Liver (tissue), 9 donors: Measurements from ENCODE around the gene DHX57. TPM values are rescaled to one million over a fixed set of nuclear protein-coding genes. Genes with fewer than 3 reads are reported as not detected.

Experiments used
- DNase-seq: peaks from one replicate; pipeline ENCODE4 v3.0.0-alpha.2; 2017; ENCODE audit warnings: low spot score
- H3K27ac ChIP-seq, 2 donors: one replicate each; pipeline ENCODE4 v1.7.0; 2013; ENCODE audit warnings: inconsistent platforms in 2 of 2, low read length in 2 of 2, control low read depth in 1 of 2, low read depth in 1 of 2, mild to moderate bottlenecking in 1 of 2
- H3K27me3 ChIP-seq, 4 donors: one replicate each; pipeline versions ENCODE4 v1.6.1 to v1.7.0; 2013; ENCODE audit warnings: low read length in 3 of 4, inconsistent platforms in 1 of 4, mild to moderate bottlenecking in 1 of 4, moderate library complexity in 1 of 4; ENCODE audit not compliant: control insufficient read depth in 4 of 4, insufficient read depth in 4 of 4
- H3K36me3 ChIP-seq, 4 donors: one replicate each; pipeline versions ENCODE4 v1.6.1 to v1.7.0; 2013; ENCODE audit warnings: low read length in 3 of 4, mild to moderate bottlenecking in 3 of 4, low read depth in 1 of 4, moderate library complexity in 1 of 4; ENCODE audit not compliant: control insufficient read depth in 4 of 4, insufficient read depth in 3 of 4
- H3K4me1 ChIP-seq, 4 donors: one replicate each; pipeline versions ENCODE4 v1.6.1 to v1.7.0; 2013; ENCODE audit warnings: low read length in 3 of 4, mild to moderate bottlenecking in 3 of 4, moderate library complexity in 1 of 4; ENCODE audit not compliant: control insufficient read depth in 4 of 4, insufficient read depth in 4 of 4
- H3K4me3 ChIP-seq, 3 donors: one replicate each; pipeline versions ENCODE4 v1.6.1 to v1.7.0; 2013; ENCODE audit warnings: low read length in 3 of 3, control low read depth in 1 of 3, low read depth in 1 of 3, mild to moderate bottlenecking in 1 of 3
- H3K9ac ChIP-seq, 2 donors: one replicate each; pipeline ENCODE4 v1.7.0; 2013; ENCODE audit warnings: low read length in 2 of 2, mild to moderate bottlenecking in 2 of 2, moderate library complexity in 2 of 2, control low read depth in 1 of 2, low read depth in 1 of 2
- H3K9me3 ChIP-seq, 4 donors: one replicate each; pipeline versions ENCODE4 v1.6.1 to v1.7.0; 2013; ENCODE audit warnings: low read length in 3 of 4; ENCODE audit not compliant: control insufficient read depth in 4 of 4
- ATF3 ChIP-seq: IDR thresholded peaks from 2 replicates; pipeline ENCODE4 v1.6.1; 2016; ENCODE audit warnings: antibody characterized with exemption
- CTCF ChIP-seq: fragments of 150-350 bp; IDR thresholded peaks from 2 replicates; pipeline ENCODE4 v1.5.1; 2017; ENCODE audit warnings: improper control_type of control experiment, low read depth, low read length; ENCODE audit not compliant: missing input control
- EGR1 ChIP-seq, 2 donors: IDR thresholded peaks; 2 replicates each; pipeline ENCODE4 v1.6.1; 2016 to 2018; ENCODE audit warnings: antibody characterized with exemption in 2 of 2, low read depth in 2 of 2
- FOXA1 ChIP-seq: IDR thresholded peaks from 2 replicates; pipeline ENCODE4 v1.6.1; 2016; ENCODE audit warnings: antibody characterized with exemption
- FOXA2 ChIP-seq: IDR thresholded peaks from 2 replicates; pipeline ENCODE4 v1.6.1; 2016; ENCODE audit warnings: antibody characterized with exemption
- GABPA ChIP-seq, 2 donors: IDR thresholded peaks in 1 of 2; conservative IDR thresholded peaks in 1 of 2; 2 replicates each; pipeline ENCODE4 v1.6.1; 2016; ENCODE audit warnings: antibody characterized with exemption in 2 of 2, mild to moderate bottlenecking in 1 of 2, moderate library complexity in 1 of 2
- HNF4A ChIP-seq, 2 donors: conservative IDR thresholded peaks; 2 replicates each; pipeline ENCODE4 v1.6.1; 2016; ENCODE audit warnings: antibody characterized with exemption in 2 of 2, mild to moderate bottlenecking in 2 of 2
- HNF4G ChIP-seq: IDR thresholded peaks from 2 replicates; pipeline ENCODE4 v1.6.1; 2016; ENCODE audit warnings: antibody characterized with exemption
- JUND ChIP-seq, 2 donors: IDR thresholded peaks; 2 replicates each; pipeline ENCODE4 v1.6.1; 2016; ENCODE audit warnings: antibody characterized with exemption in 2 of 2
- MAX ChIP-seq: IDR thresholded peaks from 2 replicates; pipeline ENCODE4 v1.6.1; 2016; ENCODE audit warnings: antibody characterized with exemption
- NR2F2 ChIP-seq: IDR thresholded peaks from 2 replicates; pipeline ENCODE4 v1.6.1; 2016; ENCODE audit warnings: antibody characterized with exemption
- RAD21 ChIP-seq, 2 donors: IDR thresholded peaks; 2 replicates each; pipeline ENCODE4 v1.6.1; 2016; ENCODE audit warnings: antibody characterized with exemption in 2 of 2, mild to moderate bottlenecking in 2 of 2
- REST ChIP-seq: IDR thresholded peaks from 2 replicates; pipeline ENCODE4 v1.6.1; 2016; ENCODE audit warnings: antibody characterized with exemption, mild to moderate bottlenecking
- RXRA ChIP-seq, 2 donors: IDR thresholded peaks; 2 replicates each; pipeline ENCODE4 v1.6.1; 2017 to 2018; ENCODE audit warnings: antibody characterized with exemption in 2 of 2, mild to moderate bottlenecking in 1 of 2
- SP1 ChIP-seq: IDR thresholded peaks from 2 replicates; pipeline ENCODE4 v1.6.1; 2018; ENCODE audit warnings: antibody characterized with exemption, mild to moderate bottlenecking
- TAF1 ChIP-seq: conservative IDR thresholded peaks from 2 replicates; pipeline ENCODE4 v1.6.1; 2016; ENCODE audit warnings: antibody characterized with exemption, mild to moderate bottlenecking
- YY1 ChIP-seq: IDR thresholded peaks from 2 replicates; pipeline ENCODE4 v1.6.1; 2016; ENCODE audit warnings: antibody characterized with exemption, mild to moderate bottlenecking
- ZBTB33 ChIP-seq: IDR thresholded peaks from 2 replicates; pipeline ENCODE4 v1.6.1; 2016; ENCODE audit warnings: antibody characterized with exemption
- WGBS: extraction: QIAGEN DNeasy Blood & Tissue Kit; methylation state at CpG from one replicate; pipeline ENCODE4 v1.1.7; 2013; 5-methylcytosine and 5-hydroxymethylcytosine counted together
- polyA plus RNA-seq, 2 donors: library from polyadenylated mRNA; stranded (reverse) in 1 of 2; unstranded in 1 of 2; fragments of 200-250 nt in 1 of 2; fragments of >200 nt in 1 of 2; fragmentation: Nextera tagmentation in 1 of 2; extraction: Ambion mirVana in 1 of 2; gene quantifications; one replicate each; pipeline versions ENCODE4 v1.2.1 to v1.2.3, GENCODE V29; 2013 to 2015
- total RNA-seq, 2 donors: library from RNA; depleted of rRNA; stranded (reverse); fragments of >200 nt; gene quantifications; one replicate each; pipeline ENCODE4 v1.2.3, GENCODE V29; 2014
- donor health status: healthy.
- donor health status: healthy.
- donor health status: healthy.
- donor health status: healthy.
- donor health status: healthy.

DHX57 gene
- total and polyA plus RNA-seq, 4 donors, result 2.8 to 8.7 (median 5.4) TPM

GRCh38 chr2:38898256-38898655 is 22.5 kb upstream of the DHX57 start:
- no peaks in the 10 kb centered on the region for H3K4me1 ChIP-seq
- H3K9me3 ChIP-seq, result no peaks in the 10 kb centered on the region
- H3K27ac ChIP-seq, result no peak overlapping the region
- H3K36me3 ChIP-seq, result no peaks in the 10 kb centered on the region
- H3K9ac ChIP-seq, result no peak overlapping the region
- 93% methylated on average over 5 of the region's 5 CpGs for WGBS
- no peak overlapping the region for H3K4me3 ChIP-seq
- DNase-seq, result no peak
- TF ChIP-seq NR2F2 (no peak), EGR1 (IDR thresholded peaks at IDR 0.05; ENCODE audit: low read depth in 2 of 2) (no peak), FOXA2 (no peak), TAF1 (no peak), HNF4G (no peak), ATF3 (no peak), FOXA1 (no peak), REST (no peak), YY1 (no peak), RAD21 (IDR thresholded peaks at IDR 0.05) (no peak), GABPA (IDR thresholded peaks at IDR 0.05 in 1 of 2, conservative IDR thresholded peaks at IDR 0.05 in 1 of 2) (no peak), HNF4A (conservative IDR thresholded peaks at IDR 0.05) (no peak), MAX (no peak), RXRA (IDR thresholded peaks at IDR 0.05) (no peak), JUND (IDR thresholded peaks at IDR 0.05) (no peak), SP1 (no peak), CTCF (no peak), ZBTB33 (no peak)
- no peaks in the 10 kb centered on the region for H3K27me3 ChIP-seq

- H3K4me3 ChIP-seq, result no peak overlapping the region
- no peak overlapping the region for H3K9ac ChIP-seq
- no peaks in the 10 kb centered on the region for H3K4me1 ChIP-seq
- H3K36me3 ChIP-seq, result no peaks in the 10 kb centered on the region
- no peak for DNase-seq
- H3K27me3 ChIP-seq, result no peaks in the 10 kb centered on the region
- no peaks in the 10 kb centered on the region for H3K9me3 ChIP-seq
- no peak overlapping the region for H3K27ac ChIP-seq
- TF ChIP-seq HNF4A (conservative IDR thresholded peaks at IDR 0.05) (no peak), RXRA (IDR thresholded peaks at IDR 0.05) (no peak), GABPA (IDR thresholded peaks at IDR 0.05 in 1 of 2, conservative IDR thresholded peaks at IDR 0.05 in 1 of 2) (no peak), YY1 (no peak), SP1 (no peak), JUND (IDR thresholded peaks at IDR 0.05) (no peak), ATF3 (no peak), ZBTB33 (no peak), REST (no peak), MAX (no peak), FOXA2 (no peak)
Measured at GRCh38 chr2:38892819-38893218, 17.1 kb upstream of the DHX57 start.
